Stimulated activated CD8-positive, alpha-beta memory T cell treated with anti-CD3 and anti-CD28 coated beads, Interleukin-15, amount 100 ng/mL, for 1 hour (primary cell): Measurements from ENCODE around the gene HDGF.
A peak's percentile ranks its signal among the peaks of the same experiment; 100 is the strongest.

Experiments used
- DNase-seq: peaks from one replicate; pipeline ENCODE4 v3.0.0-alpha.2; 2020; ENCODE audit warnings: low read depth

The HDGF gene

GRCh38 chr1:156725683-156726280, 25.7 kb downstream of the HDGF start:
- DNase-seq = peak; percentile 57

GRCh38 chr1:156721535-156721934, 29.9 kb downstream of the HDGF start:
- DNase-seq = no peak

GRCh38 chr1:156721131-156721530, 30.3 kb downstream of the HDGF start:
- DNase-seq = no peak

DNA sequence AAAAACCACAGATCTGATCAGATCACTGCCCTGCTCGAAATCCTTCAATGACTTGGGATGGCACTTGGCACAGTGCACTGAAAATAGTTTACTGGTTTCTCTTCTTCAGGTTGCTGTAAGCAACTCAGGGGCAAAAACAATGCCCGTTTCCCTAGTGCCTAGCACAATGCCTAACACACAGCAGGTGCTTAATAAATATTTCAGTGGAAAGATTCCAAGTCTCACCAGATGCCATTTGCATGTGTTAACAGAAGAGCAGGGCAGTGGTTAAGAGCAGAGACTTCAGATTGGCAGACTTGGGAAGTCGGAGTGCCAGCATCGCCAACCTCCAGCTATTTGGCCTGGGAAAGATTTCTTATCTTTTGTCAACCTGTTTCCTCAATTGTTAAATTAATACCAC, 34.1 kb downstream of the HDGF start:
- DNase-seq = no peak

- no peak for DNase-seq
These were observed 36.6 kb downstream of the HDGF start for GRCh38 chr1:156714830-156715229.

DNA sequence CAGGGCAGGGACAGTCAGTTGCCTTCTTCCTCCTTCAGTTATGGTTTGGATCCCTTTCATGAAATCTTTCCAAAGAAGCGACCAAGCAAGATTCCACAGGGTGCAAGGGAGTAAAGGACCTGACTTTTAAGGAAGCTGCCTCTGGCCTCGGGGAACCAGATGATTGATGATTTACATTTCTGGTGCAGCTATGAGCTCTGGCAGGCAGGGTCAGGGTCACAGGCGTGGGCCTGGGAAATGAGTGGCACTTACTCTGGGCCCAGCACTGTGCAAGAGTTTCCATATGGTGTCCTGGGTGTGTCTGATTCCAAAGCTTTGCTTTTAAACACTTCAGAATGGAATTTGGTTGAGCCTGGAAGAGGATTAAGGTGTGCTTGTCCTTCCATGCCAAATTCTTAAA, 38.8 kb downstream of the HDGF start:
- no peak for DNase-seq

- DNase-seq = no peak
These were observed 40.3 kb downstream of the HDGF start for GRCh38 chr1:156711011-156711817.

DNA sequence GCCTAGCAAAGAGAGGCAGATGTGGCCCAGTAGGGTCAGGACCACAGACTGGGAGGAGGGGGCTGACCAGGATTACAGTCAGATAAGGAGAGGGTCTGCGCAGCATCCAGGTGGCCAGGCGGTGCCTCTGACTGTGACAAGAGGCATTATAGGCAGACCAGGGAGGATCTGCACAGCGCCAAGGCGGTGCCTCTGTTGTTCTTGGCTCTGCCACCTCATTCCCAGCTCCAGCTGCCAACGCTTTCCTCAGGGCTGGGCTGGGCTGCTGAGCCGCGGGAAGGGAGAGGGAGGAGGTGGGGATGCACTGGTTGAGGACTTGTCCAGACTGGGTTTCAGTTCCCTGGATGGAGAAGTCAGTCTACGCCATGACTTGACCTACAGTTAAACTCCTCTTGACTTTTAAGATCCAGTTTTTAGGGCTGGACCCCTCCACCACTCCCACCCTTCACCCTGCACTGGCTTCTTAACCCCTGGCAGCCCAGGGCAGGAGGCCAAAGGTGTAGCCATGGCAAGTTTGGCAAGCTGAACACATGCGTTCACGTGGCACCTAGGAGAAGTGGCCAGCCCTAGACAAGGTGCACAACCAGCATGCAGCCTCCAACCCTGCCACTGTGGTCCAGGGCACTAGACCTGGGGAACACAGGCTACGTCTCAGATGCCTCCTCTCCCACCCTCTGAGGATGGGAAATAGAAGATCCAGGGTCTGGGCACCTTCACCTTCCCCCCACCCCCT, 41.6 kb downstream of the HDGF start:
- no peak for DNase-seq

DNA sequence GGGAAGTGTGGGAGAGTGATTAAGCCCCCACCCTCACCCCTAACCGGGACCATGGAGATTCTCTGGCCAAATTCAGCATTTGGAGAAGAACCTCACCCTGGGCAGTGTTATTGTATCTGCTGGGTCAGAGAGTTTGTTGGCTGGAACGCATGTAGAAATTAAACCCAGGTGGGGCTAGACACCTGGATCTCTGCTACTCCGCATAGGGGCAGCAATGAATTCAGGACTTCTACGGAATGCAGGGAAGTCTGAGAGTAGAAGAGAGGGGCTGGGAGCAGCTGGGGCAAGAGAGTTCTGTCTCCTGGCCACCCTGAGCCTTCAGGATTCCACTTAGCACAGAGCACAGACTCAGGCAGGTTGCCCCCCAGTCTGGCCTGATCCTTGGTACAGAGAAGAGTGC, 42.4 kb downstream of the HDGF start:
- no peak for DNase-seq

DNA sequence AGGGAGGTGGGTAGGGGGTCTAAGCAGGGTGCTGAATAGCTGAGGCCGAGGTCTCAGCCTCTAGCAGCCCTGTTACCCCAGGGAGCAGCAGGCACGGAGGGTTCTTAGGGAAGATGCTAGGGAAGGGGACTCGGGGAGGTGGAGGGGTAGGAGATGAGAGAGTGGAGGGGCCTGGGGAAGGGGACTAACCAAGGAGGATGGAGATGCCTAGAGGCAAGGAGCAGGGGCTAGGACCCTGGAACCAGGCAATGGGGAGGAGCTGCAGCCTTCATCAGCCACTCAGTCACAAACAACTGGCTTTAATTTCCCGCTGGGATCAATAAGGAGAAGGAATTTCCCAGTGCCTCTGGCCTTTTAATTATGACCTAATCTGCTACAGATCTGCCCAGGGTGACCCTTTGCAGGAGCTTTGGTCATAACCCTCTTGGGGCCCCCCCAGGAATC, 43.2 kb downstream of the HDGF start:
- DNase-seq = no peak

DNA sequence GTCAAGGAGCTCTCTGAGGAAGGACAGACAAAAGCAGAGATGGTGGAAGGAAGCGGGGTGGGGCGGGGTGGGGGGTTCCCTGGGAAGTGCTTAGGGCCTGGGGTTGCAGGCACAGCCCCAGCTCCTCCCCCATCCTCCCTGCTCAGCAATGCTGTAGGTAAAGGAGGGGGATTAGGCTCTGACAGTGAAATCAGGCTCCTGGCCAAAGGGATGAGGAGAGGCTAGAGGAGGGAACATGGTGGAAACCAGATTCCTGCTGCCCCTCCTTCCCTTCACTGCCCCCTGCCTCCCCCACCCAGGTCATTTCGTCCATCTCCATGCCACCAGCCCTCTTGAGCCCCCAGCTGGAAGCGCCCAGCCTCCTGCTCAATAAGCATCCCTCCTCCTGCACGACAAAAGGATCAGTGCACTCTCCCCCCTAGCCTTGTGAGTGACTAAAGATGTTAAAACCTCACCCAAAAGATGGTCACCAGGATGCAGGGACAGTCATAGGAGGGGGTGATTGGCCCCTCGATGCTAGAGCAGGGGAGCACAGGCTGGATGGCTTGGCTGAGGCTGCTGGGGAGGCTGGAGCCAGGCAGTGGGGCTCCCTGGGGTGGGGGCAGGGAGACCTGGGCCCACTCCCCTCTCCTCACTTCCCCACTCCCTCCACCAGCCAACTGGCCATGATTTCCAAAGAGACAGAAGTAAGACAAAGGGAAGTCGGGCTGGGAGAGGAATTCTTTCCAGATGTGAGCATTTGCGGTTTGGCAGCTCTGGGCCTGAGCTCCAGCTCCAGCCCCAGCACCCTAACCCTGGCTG, 43.9 kb downstream of the HDGF start:
- no peak for DNase-seq

- no peak for DNase-seq
These were observed 44.6 kb downstream of the HDGF start for GRCh38 chr1:156706657-156707416.

- peak; percentile 58 for DNase-seq
These were observed 45.4 kb downstream of the HDGF start for GRCh38 chr1:156705918-156706656.

DNA sequence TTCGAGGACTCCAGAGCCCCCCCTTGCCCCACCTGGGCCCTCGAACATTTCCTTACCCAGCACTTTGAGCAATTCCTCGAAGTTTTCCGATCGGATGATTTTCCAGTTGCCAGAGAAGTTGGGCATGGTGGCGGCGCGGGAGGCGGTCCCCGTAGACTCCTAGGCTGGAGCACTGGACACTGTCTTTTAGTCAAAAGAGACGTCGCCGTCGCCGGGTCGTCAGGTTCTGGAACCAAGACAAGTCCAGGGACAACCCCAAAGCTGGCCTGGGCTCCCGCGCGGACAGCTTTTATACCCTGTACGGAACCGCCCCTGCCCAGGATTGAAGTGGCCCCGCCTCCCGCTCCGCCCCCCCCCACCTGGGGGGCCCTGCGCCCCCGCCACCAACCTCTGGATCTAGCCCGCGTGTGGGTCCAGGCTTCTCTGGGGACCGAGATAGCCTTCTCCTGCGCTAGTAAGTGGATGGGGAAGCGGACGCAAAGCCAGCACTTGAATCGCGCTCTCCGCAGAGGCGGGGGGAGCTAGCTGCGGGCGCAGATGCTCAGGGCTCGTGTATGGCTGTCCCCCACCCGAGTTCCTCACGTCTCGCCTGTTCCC, 46.1 kb downstream of the HDGF start, which contains the start of gene CRABP2:
Gene CRABP2 (minus strand): TSS at position 263 of the 597 bp plus-strand sequence. CDS start 137 bp downstream, at position 126.
- no peak for DNase-seq

DNA sequence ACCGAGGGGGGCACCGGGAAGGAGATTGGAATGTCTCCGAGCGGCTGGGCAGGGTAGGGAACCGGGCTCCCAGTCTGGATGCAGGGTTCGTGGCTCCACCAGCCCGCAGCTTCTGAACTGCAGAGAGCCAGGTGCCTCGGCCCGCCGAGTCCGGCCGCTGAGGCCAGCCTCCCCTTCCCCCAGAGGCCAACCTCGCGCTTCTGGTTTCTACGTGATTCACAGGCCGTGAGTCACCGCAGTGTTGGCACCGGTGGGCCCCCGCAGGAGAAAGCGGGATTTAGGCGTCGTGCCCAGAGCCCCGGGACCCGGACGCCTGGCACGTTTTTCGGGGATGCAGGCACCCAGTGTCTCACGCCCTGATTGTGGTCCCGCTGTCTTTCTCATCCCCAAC, 46.5 kb downstream of the HDGF start:
- DNase-seq = no peak

DNA sequence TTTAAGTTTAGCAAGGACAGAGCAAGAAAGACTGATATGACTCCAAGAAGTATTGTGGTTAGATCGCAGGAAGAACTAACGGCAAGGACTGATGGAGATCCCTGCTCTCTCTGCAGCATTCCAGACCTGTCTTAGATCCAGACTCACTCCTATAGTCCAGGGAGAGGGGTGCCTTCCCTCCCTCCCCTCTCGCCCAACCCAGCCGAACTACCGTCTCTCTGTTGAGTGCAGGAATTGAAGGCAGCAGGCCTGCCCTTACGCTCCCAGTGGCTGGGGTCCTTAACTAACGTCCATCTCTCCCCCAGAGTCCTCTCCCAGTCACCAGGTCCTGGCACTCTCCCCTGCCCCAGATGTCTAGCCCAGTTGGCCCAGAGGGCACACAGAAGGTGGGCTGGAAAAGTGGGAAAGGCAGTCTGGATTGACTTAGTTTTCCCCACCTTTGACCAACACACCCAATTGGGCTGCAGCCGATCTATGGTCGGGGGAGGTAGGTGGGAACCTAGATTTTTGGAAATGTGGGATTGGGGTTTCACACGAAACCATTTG, 47.2 kb downstream of the HDGF start:
- no peak for DNase-seq

GRCh38 chr1:156703741-156704140, 47.7 kb downstream of the HDGF start:
- no peak for DNase-seq

- no peak for DNase-seq
These were observed 48.1 kb downstream of the HDGF start for GRCh38 chr1:156703336-156703735.

- DNase-seq = no peak
These were observed 50.5 kb downstream of the HDGF start for GRCh38 chr1:156700736-156701531.
